Activated CD8-positive, alpha-beta memory T cell treated with anti-CD3 and anti-CD28 coated beads for 24 hours (primary cell): ENCODE measurements around the gene STIP1.

Source experiments
- DNase-seq: peaks from one replicate; pipeline ENCODE4 v3.0.0-alpha.2; 2020

STIP1 gene

GRCh38 chr11:64224891-64225607, 39.1 kb downstream of the STIP1 start:
- no peak for DNase-seq

GRCh38 chr11:64225608-64226506, 39.9 kb downstream of the STIP1 start, which contains the start of the genes NUDT22 and TRPT1:
Gene NUDT22, plus strand, starts transcription at chr11:64226274. Its CDS starts 379 bp downstream, at chr11:64226653.
Gene TRPT1, minus strand, starts transcription at chr11:64226186. Its CDS starts 326 bp downstream, at chr11:64225860.
- peak; percentile 99 for DNase-seq

GRCh38 chr11:64226507-64227051, 40.6 kb downstream of the STIP1 start:
- DNase-seq: peak; percentile 85

GRCh38 chr11:64227405-64227956, 41.5 kb downstream of the STIP1 start:
- DNase-seq: no peak

GRCh38 chr11:64229090-64229743, 43.2 kb downstream of the STIP1 start:
- no peak for DNase-seq

- DNase-seq: no peak
Observed at GRCh38 chr11:64229744-64230170, 43.8 kb downstream of the STIP1 start.

GRCh38 chr11:64230171-64230984, 44.4 kb downstream of the STIP1 start, which contains the start of gene DNAJC4:
Gene DNAJC4, plus strand, starts transcription at chr11:64230548. Its CDS starts 307 bp downstream, at chr11:64230855.
- peak; percentile 95 for DNase-seq

GRCh38 chr11:64230985-64231365, 45.0 kb downstream of the STIP1 start:
- no peak for DNase-seq

- DNase-seq: no peak
Observed at GRCh38 chr11:64231546-64231945, 45.6 kb downstream of the STIP1 start.

- DNase-seq: no peak
Observed at GRCh38 chr11:64232182-64232966, 46.4 kb downstream of the STIP1 start.

- DNase-seq: no peak
Observed at GRCh38 chr11:64232967-64233315, 47.0 kb downstream of the STIP1 start.

- peak; percentile 84 for DNase-seq
Observed at GRCh38 chr11:64233913-64234586, 48.1 kb downstream of the STIP1 start, which contains the start of gene VEGFB. Gene VEGFB, plus strand, starts transcription at chr11:64234584. Its CDS starts 250 bp downstream, at chr11:64234834.

- DNase-seq: peak; percentile 83
Observed at GRCh38 chr11:64234647-64235379, 48.8 kb downstream of the STIP1 start.

- no peak for DNase-seq
Observed at GRCh38 chr11:64235437-64236161, 49.6 kb downstream of the STIP1 start.

GRCh38 chr11:64237484-64237951, 51.5 kb downstream of the STIP1 start:
- no peak for DNase-seq

- no peak for DNase-seq
Observed at GRCh38 chr11:64238076-64238475, 52.1 kb downstream of the STIP1 start.

- DNase-seq: no peak
Observed at GRCh38 chr11:64238999-64239398, 53.0 kb downstream of the STIP1 start.

- no peak for DNase-seq
Observed at GRCh38 chr11:64239662-64240434, 53.9 kb downstream of the STIP1 start.
